GM12878 (cell line): Measurements from ENCODE around the gene SULT2B1. TPM values are rescaled to one million over a fixed set of nuclear protein-coding genes. Genes with fewer than 3 reads are reported as not detected.

Experiments used
- ATAC-seq: fragments of 200-7000 bp; cut with Tn5 transposase; 3 replicates; pipeline ENCODE4 v1.9.1; 2020; ENCODE audit warnings: mild to moderate bottlenecking, moderate library complexity
- BruUV-seq: library from RNA; stranded (reverse); fragments of 400-500 nt; replicated peaks from 2 replicates; lab custom pipeline; 2021; lab: Mats Ljungman, UMichigan
- CTCF ChIA-PET: fragments of 300-600 bp; sonication (Branson Sonifier 250); formaldehyde crosslinking; extraction: SDS; loops from one replicate; lab custom pipeline; 2021; ENCODE audit warnings: inconsistent platforms; lab: Yijun Ruan, JAX
- POLR2A ChIA-PET: fragments of 350-600 bp; formaldehyde crosslinking; extraction: SDS; loops from one replicate; lab custom pipeline; 2021; ENCODE audit warnings: inconsistent platforms; lab: Charles Lee
- RAD21 ChIA-PET: fragments of 300-600 bp; sonication (Branson Sonifier 250); formaldehyde crosslinking; loops from one replicate; lab custom pipeline; 2023; ENCODE audit warnings: antibody characterized with exemption; ENCODE audit not compliant: unreplicated experiment; lab: Charles Lee
- SMC1A ChIA-PET: fragments of 300-600 bp; sonication (Branson Sonifier 250); formaldehyde crosslinking; loops from one replicate; lab custom pipeline; 2023; ENCODE audit not compliant: unreplicated experiment, uncharacterized antibody; lab: Charles Lee
- DNase-seq: peaks from one replicate; pipeline ENCODE4 v3.0.0-alpha.2; 2011; ENCODE audit warnings: low read depth, low spot score
- FAIRE-seq: peaks from 3 replicates; lab custom pipeline; 2011; peaks lifted over from hg19 to GRCh38; lab: Jason Lieb, UNC
- H2AFZ ChIP-seq: 2 replicates; pipeline ENCODE4 v1.6.0; 2011; ENCODE audit warnings: low read depth, low read length, control low read depth; ENCODE audit not compliant: control insufficient read depth
- H3K27ac ChIP-seq: 2 replicates; pipeline ENCODE4 v1.5.1; 2011; ENCODE audit warnings: control low read depth; ENCODE audit not compliant: control insufficient read depth, insufficient read depth
- H3K27me3 ChIP-seq, 2 experiments: replicated peaks in 1 of 2; 2 replicates each; pipeline versions ENCODE4 v1.6.0 to v1.6.1; 2011; ENCODE audit warnings: low read length in 1 of 2; ENCODE audit not compliant: control insufficient read depth in 2 of 2, insufficient read depth in 2 of 2
- H3K36me3 ChIP-seq, 2 experiments: 2 replicates each; pipeline ENCODE4 v1.5.1; 2011; ENCODE audit warnings: low read length in 1 of 2; ENCODE audit not compliant: control insufficient read depth in 2 of 2, insufficient read depth in 2 of 2
- H3K4me1 ChIP-seq: 2 replicates; pipeline ENCODE4 v1.6.1; 2011; ENCODE audit warnings: mild to moderate bottlenecking, low read length, moderate library complexity, mixed read lengths; ENCODE audit not compliant: control insufficient read depth, insufficient read depth
- H3K4me2 ChIP-seq: 2 replicates; pipeline ENCODE4 v1.6.0; 2011; ENCODE audit warnings: control low read depth; ENCODE audit not compliant: control insufficient read depth, insufficient read depth
- H3K4me3 ChIP-seq: fragments of 200-600 bp; sonication (generic); 2 replicates; pipeline ENCODE4 v1.5.1; 2016
- H3K79me2 ChIP-seq: 2 replicates; pipeline ENCODE4 v1.6.0; 2011; ENCODE audit warnings: low read length; ENCODE audit not compliant: control insufficient read depth, insufficient read depth
- H3K9ac ChIP-seq: 2 replicates; pipeline ENCODE4 v1.8.0; 2011; ENCODE audit warnings: low read length, control low read depth, mixed read lengths; ENCODE audit not compliant: control insufficient read depth, insufficient read depth
- H3K9me3 ChIP-seq: replicated peaks from 3 replicates; pipeline ENCODE4 v1.5.1; 2011; ENCODE audit warnings: mild to moderate bottlenecking, low read length; ENCODE audit not compliant: control insufficient read depth, insufficient read depth
- H4K20me1 ChIP-seq: 2 replicates; pipeline ENCODE4 v1.6.0; 2011; ENCODE audit not compliant: control insufficient read depth, insufficient read depth
- BACH1 ChIP-seq: fragments of 450-650 bp; IDR thresholded peaks from 2 replicates; pipeline ENCODE4 v1.6.1; 2017; ENCODE audit warnings: mild to moderate bottlenecking, borderline replicate concordance
- CEBPB ChIP-seq, 2 experiments: fragments of 150-350 bp in 1 of 2; IDR thresholded peaks; 2 replicates each; pipeline ENCODE4 v1.6.1; 2012 to 2014; ENCODE audit warnings: low read depth in 2 of 2, low read length in 2 of 2, borderline replicate concordance in 1 of 2, inconsistent platforms in 1 of 2
- DPF2 ChIP-seq: fragments of 450-650 bp; IDR thresholded peaks from 2 replicates; pipeline ENCODE4 v1.6.1; 2017; ENCODE audit warnings: mild to moderate bottlenecking
- EGR1 ChIP-seq, 2 experiments: IDR thresholded peaks; 1 replicate in 1 of 2; 2 replicates in 1 of 2; pipeline ENCODE4 v1.6.1; 2011 to 2012; ENCODE audit warnings: low read depth in 2 of 2, low read length in 2 of 2, borderline replicate concordance in 1 of 2, mild to moderate bottlenecking in 1 of 2, moderate library complexity in 1 of 2
- ETV6 ChIP-seq, 2 experiments: fragments of 450-650 bp in 1 of 2; IDR thresholded peaks in 1 of 2; conservative IDR thresholded peaks in 1 of 2; 2 replicates each; pipeline ENCODE4 v1.6.1; 2014; ENCODE audit warnings: antibody characterized with exemption in 1 of 2, borderline replicate concordance in 1 of 2, low read depth in 1 of 2, mild to moderate bottlenecking in 1 of 2, moderate library complexity in 1 of 2
- FOS ChIP-seq: IDR thresholded peaks from 3 replicates; pipeline ENCODE4 v1.6.1; 2011; ENCODE audit warnings: borderline replicate concordance; ENCODE audit not compliant: insufficient read length; ENCODE audit errors: extremely low read depth
- HDAC2 ChIP-seq: fragments of 200-600 bp; sonication (generic); IDR thresholded peaks from 2 replicates; pipeline ENCODE4 v1.6.1; 2017
- IKZF1 ChIP-seq: fragments of 450-650 bp; conservative IDR thresholded peaks from 2 replicates; pipeline ENCODE4 v1.6.1; 2017; ENCODE audit warnings: antibody characterized with exemption, mild to moderate bottlenecking
- IKZF2 ChIP-seq, 2 experiments: fragments of 450-650 bp; IDR thresholded peaks; 2 replicates each; pipeline ENCODE4 v1.6.1; 2017; ENCODE audit warnings: mild to moderate bottlenecking in 2 of 2, moderate library complexity in 2 of 2
- MYC ChIP-seq: IDR thresholded peaks from 2 replicates; pipeline ENCODE4 v1.6.1; 2011; ENCODE audit warnings: mild to moderate bottlenecking, low read length, moderate library complexity, inconsistent platforms; ENCODE audit not compliant: insufficient read depth, insufficient replicate concordance, insufficient read length, severe bottlenecking
- NRF1 ChIP-seq: conservative IDR thresholded peaks from 2 replicates; pipeline ENCODE4 v1.6.1; 2011; ENCODE audit warnings: mild to moderate bottlenecking, low read depth, low read length, improper control_type of control experiment
- SIX5 ChIP-seq: IDR thresholded peaks from 2 replicates; pipeline ENCODE4 v1.6.1; 2011; ENCODE audit warnings: mild to moderate bottlenecking, low read depth, low read length, moderate library complexity; ENCODE audit not compliant: severe bottlenecking
- SUZ12 ChIP-seq: fragments of 200-600 bp; sonication (generic); IDR thresholded peaks from one replicate; pipeline ENCODE4 v1.6.1; 2018; ENCODE audit warnings: antibody characterized with exemption, mild to moderate bottlenecking; ENCODE audit not compliant: unreplicated experiment
- TARDBP ChIP-seq: IDR thresholded peaks from 2 replicates; pipeline ENCODE4 v1.6.1; 2016; ENCODE audit warnings: borderline replicate concordance
- YY1 ChIP-seq: IDR thresholded peaks from 2 replicates; pipeline ENCODE4 v1.6.1; 2011; ENCODE audit warnings: low read depth, mild to moderate bottlenecking, low read length
- ZBED1 ChIP-seq: IDR thresholded peaks from 2 replicates; pipeline ENCODE4 v1.6.1; 2016; ENCODE audit warnings: borderline replicate concordance
- WGBS: methylation state at CpG from one replicate; pipeline ENCODE4 v1.1.6; 2016; ENCODE audit warnings: low lambda C conversion rate; ENCODE audit not compliant: insufficient replicate concordance, insufficient coverage; ENCODE audit errors: missing lambda C conversion rate; 5-methylcytosine and 5-hydroxymethylcytosine counted together
- in situ Hi-C: fragments of 300-500 bp; cut with MboI; formaldehyde crosslinking; loops from 9 replicates; pipeline ENCODE4 v1.14.3; 2018; ENCODE audit warnings: mixed read lengths
- intact Hi-C: fragments of 100-400 bp; cut with micrococcal nuclease; formaldehyde crosslinking; loops from one replicate; pipeline ENCODE4 v1.14.2; 2022; ENCODE audit not compliant: unreplicated experiment
- polyA plus RNA-seq, 11 experiments: library from polyadenylated mRNA; depleted of rRNA in 4 of 11; unstranded in 6 of 11; stranded (reverse) in 5 of 11; fragments of >200 nt; fragmentation: Nextera tagmentation in 4 of 11; fragmentation: Illumina TruSeq in 1 of 11; extraction: Ambion mirVana in 4 of 11; extraction: Trizol in 1 of 11; gene quantifications; 1 replicate in 1 of 11; 2 replicates in 10 of 11; pipeline versions ENCODE4 v1.2.1 to v1.2.3, GENCODE V29; 2011 to 2016; ENCODE audit warnings: inconsistent platforms in 2 of 11, missing spikeins in 2 of 11, low read depth in 1 of 11
- total RNA-seq, 4 experiments: library from RNA; depleted of rRNA in 3 of 4; stranded (reverse); fragments of >200 nt in 3 of 4; fragmentation: Illumina TruSeq in 1 of 4; extraction: Trizol in 1 of 4; gene quantifications; 2 replicates each; pipeline versions ENCODE4 v1.2.1 to v1.2.3, GENCODE V29; 2013 to 2021
- TF ChIP-seq, protein P1 (sequence below): fragments of 150-350 bp; IDR thresholded peaks from 2 replicates; pipeline ENCODE4 v1.6.1; 2016; ENCODE audit warnings: low read depth, low read length

The SULT2B1 gene
- total and polyA plus RNA-seq, 10 of the 15 experiments (the other 5 are each of a cell fraction or from before 2014, with no cell fraction given): 0.11 to 0.14 TPM; not detected in 8

DNA sequence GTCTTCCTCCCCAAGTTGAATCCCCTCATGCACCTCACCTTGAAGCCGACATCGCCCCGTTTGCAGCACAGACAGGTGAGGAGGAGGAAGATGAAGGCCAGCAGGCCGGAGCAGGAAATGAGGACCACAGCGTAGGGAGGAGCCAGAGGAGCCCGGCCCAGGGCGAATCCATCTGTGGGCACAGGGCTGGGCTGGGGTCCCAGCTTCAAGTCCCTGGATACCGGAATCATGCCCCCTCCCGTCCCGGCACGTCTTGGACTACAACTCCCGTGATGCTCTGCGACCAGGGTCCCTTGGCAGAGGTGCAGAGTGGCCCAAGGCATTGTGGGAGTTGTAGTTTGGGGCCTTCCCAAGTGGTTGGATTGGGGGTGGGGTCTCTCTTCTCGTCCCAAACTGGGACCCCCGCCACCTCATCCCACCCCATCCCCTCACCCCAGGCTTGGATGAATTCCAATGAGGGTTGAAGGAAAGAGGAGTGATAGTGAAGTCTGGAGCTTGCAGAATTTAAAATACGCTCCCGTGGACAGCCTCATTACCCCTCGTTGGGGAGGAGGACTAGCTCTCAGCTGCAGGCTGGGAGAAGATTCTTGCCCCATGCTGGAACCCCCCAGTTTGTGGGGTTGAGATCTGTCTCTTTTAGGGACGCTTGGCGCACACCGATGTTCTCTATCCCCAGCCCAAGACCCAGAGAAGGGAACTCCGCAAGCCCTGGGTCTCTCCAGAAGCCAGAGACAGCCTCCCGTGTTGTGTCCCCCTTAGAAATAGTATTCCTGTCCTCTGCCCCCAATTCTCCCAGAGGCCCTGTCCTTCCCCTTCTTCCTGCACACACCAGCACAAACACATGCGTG, 41.3 kb upstream of the SULT2B1 start:
- Histone ChIP-seq H3K27me3 (peaks cover 2 to 4% of the 10 kb centered on the region in 2 experiments; a peak in 3 of 4 replicates), H3K4me1 (peaks cover 18% of the 10 kb centered on the region), H3K36me3 (no peaks in the 10 kb centered on the region), H3K27ac (no peak overlapping the region), H3K4me2 (no peak overlapping the region), H3K9me3 (no peaks in the 10 kb centered on the region), H3K9ac (no peak overlapping the region), H4K20me1 (no peaks in the 10 kb centered on the region; the same call in 1 of the 2 replicates), H3K4me3 (no peak overlapping the region), H2AFZ (no peak overlapping the region), H3K79me2 (no peaks in the 10 kb centered on the region)
- ATAC-seq (peak; percentile 57), FAIRE-seq (no peak), DNase-seq (no peak)
- intact Hi-C loops: no loop called here
- POLR2A ChIA-PET: interaction anchor here (0.5 kb wide), 1 partner anchor 87 kb away, joined by 3 read pairs; no protein-coding TSS in a partner anchor
- CTCF ChIA-PET: interaction anchor here (7.1 kb wide), 1 partner anchor 74 kb away, joined by 131 read pairs; no protein-coding TSS in a partner anchor
- in situ Hi-C loops: no loop called here
- BruUV-seq: no TSS peak
- RAD21 ChIA-PET: interaction anchor here (0.6 kb wide), 1 partner anchor 77 kb away, joined by 3 read pairs; no protein-coding TSS in a partner anchor
- 24% methylated on average over 23 of the region's 24 CpGs for WGBS
- SMC1A ChIA-PET: no interaction called here
- TF ChIP-seq ZBED1: no peak
- peak; percentile 66; the same call in 1 of the 2 replicates for TF ChIP-seq YY1
- TF ChIP-seq SUZ12: no peak
- no peak for TF ChIP-seq EGR1 (IDR thresholded peaks at IDR 0.05; ENCODE audit: borderline replicate concordance in 1 of 2, low read depth in 2 of 2, low read length in 2 of 2)
- TF ChIP-seq BACH1: no peak
- TF ChIP-seq, protein P1, sequence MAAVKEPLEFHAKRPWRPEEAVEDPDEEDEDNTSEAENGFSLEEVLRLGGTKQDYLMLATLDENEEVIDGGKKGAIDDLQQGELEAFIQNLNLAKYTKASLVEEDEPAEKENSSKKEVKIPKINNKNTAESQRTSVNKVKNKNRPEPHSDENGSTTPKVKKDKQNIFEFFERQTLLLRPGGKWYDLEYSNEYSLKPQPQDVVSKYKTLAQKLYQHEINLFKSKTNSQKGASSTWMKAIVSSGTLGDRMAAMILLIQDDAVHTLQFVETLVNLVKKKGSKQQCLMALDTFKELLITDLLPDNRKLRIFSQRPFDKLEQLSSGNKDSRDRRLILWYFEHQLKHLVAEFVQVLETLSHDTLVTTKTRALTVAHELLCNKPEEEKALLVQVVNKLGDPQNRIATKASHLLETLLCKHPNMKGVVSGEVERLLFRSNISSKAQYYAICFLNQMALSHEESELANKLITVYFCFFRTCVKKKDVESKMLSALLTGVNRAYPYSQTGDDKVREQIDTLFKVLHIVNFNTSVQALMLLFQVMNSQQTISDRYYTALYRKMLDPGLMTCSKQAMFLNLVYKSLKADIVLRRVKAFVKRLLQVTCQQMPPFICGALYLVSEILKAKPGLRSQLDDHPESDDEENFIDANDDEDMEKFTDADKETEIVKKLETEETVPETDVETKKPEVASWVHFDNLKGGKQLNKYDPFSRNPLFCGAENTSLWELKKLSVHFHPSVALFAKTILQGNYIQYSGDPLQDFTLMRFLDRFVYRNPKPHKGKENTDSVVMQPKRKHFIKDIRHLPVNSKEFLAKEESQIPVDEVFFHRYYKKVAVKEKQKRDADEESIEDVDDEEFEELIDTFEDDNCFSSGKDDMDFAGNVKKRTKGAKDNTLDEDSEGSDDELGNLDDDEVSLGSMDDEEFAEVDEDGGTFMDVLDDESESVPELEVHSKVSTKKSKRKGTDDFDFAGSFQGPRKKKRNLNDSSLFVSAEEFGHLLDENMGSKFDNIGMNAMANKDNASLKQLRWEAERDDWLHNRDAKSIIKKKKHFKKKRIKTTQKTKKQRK: no peak
- TF ChIP-seq CEBPB (IDR thresholded peaks at IDR 0.05; ENCODE audit: borderline replicate concordance in 1 of 2, low read depth in 2 of 2, low read length in 2 of 2): no peak
- TF ChIP-seq IKZF2 (IDR thresholded peaks at IDR 0.05): no peak
- peak; percentile 93 for TF ChIP-seq TARDBP
- peak; percentile 97 for TF ChIP-seq SIX5
- no peak for TF ChIP-seq HDAC2
- TF ChIP-seq ETV6 (conservative IDR thresholded peaks at IDR 0.05 in 1 of 2, IDR thresholded peaks at IDR 0.05 in 1 of 2; ENCODE audit: borderline replicate concordance in 1 of 2, low read depth in 1 of 2): no peak
- no peak for TF ChIP-seq MYC
- TF ChIP-seq NRF1: no peak
- TF ChIP-seq DPF2: no peak
- no peak for TF ChIP-seq FOS
- TF ChIP-seq IKZF1: peak; percentile 85
